ENCODE data around the gene MTMR1. TPM values are rescaled to one million over a fixed set of nuclear protein-coding genes. Genes with fewer than 3 reads are reported as not detected.

MTMR1 gene
- polyA plus RNA-seq, 1 donor from 2014 or later, result 34.7 TPM

DNA sequence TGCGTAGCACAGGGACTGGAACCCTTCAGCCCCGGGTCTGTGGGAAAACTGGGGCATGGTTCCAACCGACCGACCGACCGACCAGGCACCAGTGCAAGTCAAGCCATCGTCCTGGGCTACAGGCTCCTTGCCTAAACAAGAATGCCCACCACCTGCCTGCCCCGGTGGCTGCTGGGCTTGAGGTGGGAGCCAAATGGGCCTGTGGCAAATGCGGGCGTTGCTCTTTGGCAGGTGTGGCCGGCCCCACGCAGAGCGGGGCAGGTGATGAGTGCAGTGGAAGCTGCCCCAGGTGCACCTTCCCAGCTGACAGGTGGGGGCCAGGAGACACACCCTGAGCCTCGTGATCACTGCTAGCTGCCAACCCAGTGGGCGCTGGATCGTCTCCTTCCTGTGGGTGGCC is 77.9 kb downstream of the MTMR1 start:
- no peaks in the 10 kb centered on the region for H3K9me3 ChIP-seq (ENCODE audit: low read length)
- H3K36me3 ChIP-seq (ENCODE audit: insufficient read depth, low read length), result no peaks in the 10 kb centered on the region
- no peaks in the 10 kb centered on the region for H3K79me2 ChIP-seq (replicated peaks; ENCODE audit: insufficient read depth, low read length)
- H4K20me1 ChIP-seq (ENCODE audit: insufficient read depth), result no peaks in the 10 kb centered on the region
- H3K9me2 ChIP-seq (ENCODE audit: insufficient read depth, low read length), result no peaks in the 10 kb centered on the region
- H3F3A ChIP-seq (ENCODE audit: insufficient read depth, low read length, poor library complexity, severe bottlenecking), result no peaks in the 10 kb centered on the region
- H3K27ac ChIP-seq (ENCODE audit: low read length), result no peak overlapping the region
- no peak overlapping the region for H3K4me2 ChIP-seq (ENCODE audit: low read length)
- no peak overlapping the region for H3K9ac ChIP-seq (ENCODE audit: low read length)
- no peaks in the 10 kb centered on the region for H3K27me3 ChIP-seq (ENCODE audit: insufficient read depth, low read depth, low read length)
- TF ChIP-seq EP300 (conservative IDR thresholded peaks at IDR 0.05; ENCODE audit: poor library complexity, severe bottlenecking) (no peak), TAF1 (IDR thresholded peaks at IDR 0.05; ENCODE audit: low read depth) (no peak), MXI1 (conservative IDR thresholded peaks at IDR 0.05; ENCODE audit: poor library complexity, severe bottlenecking) (no peak), EZH2 (IDR thresholded peaks at IDR 0.05; ENCODE audit: borderline replicate concordance, insufficient read depth, low read length, poor library complexity, severe bottlenecking) (no peak), RAD21 (conservative IDR thresholded peaks at IDR 0.05) (no peak), POLR2AphosphoS5 (IDR thresholded peaks at IDR 0.05) (no peak), SMC3 (conservative IDR thresholded peaks at IDR 0.05; ENCODE audit: poor library complexity) (no peak)
- TF ChIP-seq, protein P1, sequence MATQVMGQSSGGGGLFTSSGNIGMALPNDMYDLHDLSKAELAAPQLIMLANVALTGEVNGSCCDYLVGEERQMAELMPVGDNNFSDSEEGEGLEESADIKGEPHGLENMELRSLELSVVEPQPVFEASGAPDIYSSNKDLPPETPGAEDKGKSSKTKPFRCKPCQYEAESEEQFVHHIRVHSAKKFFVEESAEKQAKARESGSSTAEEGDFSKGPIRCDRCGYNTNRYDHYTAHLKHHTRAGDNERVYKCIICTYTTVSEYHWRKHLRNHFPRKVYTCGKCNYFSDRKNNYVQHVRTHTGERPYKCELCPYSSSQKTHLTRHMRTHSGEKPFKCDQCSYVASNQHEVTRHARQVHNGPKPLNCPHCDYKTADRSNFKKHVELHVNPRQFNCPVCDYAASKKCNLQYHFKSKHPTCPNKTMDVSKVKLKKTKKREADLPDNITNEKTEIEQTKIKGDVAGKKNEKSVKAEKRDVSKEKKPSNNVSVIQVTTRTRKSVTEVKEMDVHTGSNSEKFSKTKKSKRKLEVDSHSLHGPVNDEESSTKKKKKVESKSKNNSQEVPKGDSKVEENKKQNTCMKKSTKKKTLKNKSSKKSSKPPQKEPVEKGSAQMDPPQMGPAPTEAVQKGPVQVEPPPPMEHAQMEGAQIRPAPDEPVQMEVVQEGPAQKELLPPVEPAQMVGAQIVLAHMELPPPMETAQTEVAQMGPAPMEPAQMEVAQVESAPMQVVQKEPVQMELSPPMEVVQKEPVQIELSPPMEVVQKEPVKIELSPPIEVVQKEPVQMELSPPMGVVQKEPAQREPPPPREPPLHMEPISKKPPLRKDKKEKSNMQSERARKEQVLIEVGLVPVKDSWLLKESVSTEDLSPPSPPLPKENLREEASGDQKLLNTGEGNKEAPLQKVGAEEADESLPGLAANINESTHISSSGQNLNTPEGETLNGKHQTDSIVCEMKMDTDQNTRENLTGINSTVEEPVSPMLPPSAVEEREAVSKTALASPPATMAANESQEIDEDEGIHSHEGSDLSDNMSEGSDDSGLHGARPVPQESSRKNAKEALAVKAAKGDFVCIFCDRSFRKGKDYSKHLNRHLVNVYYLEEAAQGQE (IDR thresholded peaks at IDR 0.05; ENCODE audit: borderline replicate concordance), result no peak
- TF ChIP-seq, protein P2, sequence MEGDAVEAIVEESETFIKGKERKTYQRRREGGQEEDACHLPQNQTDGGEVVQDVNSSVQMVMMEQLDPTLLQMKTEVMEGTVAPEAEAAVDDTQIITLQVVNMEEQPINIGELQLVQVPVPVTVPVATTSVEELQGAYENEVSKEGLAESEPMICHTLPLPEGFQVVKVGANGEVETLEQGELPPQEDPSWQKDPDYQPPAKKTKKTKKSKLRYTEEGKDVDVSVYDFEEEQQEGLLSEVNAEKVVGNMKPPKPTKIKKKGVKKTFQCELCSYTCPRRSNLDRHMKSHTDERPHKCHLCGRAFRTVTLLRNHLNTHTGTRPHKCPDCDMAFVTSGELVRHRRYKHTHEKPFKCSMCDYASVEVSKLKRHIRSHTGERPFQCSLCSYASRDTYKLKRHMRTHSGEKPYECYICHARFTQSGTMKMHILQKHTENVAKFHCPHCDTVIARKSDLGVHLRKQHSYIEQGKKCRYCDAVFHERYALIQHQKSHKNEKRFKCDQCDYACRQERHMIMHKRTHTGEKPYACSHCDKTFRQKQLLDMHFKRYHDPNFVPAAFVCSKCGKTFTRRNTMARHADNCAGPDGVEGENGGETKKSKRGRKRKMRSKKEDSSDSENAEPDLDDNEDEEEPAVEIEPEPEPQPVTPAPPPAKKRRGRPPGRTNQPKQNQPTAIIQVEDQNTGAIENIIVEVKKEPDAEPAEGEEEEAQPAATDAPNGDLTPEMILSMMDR (IDR thresholded peaks at IDR 0.05; ENCODE audit: poor library complexity, severe bottlenecking), result no peak
- no peak overlapping the region for H3K4me3 ChIP-seq (ENCODE audit: low read length)
- no peak overlapping the region for H2AFZ ChIP-seq (ENCODE audit: low read depth, low read length)

DNA sequence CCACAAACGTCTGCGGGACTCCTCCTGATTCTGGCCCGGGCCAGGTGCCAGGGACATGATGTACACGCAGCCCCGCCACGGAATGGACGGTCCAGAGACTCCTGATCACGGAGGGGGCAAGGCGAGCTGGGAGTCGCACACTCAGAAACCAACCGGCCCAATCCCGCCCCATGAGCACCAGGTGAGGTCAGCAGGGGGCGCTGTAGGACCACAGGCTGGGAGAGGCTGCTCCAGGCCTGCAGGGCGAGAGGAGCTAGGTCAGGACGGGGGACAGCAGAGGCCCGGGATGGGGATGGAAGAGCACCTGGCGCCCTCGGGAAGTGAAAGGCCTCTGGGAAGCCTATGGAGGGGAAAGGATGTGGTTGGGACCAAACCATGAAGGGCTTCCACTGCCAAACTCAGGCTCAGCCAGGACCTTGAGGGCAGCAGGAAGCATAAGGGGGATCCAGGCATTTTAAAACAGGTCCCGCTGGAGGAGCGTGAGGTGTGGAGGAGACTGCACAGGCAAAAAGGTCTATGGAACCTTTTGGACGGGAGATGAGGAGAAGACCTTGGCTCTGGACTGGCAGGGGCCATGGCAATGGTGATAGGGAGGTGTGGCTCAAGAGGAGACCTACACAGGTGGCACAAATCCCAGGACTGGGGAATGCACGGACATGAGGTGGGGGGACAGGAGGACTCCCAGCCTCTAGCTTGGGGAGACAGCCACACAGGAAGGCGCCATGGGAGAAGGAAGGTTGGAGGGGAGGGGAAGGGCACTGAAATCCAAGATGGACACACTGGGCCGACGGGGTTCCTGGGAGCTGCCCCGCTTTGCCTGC is 79.2 kb downstream of the MTMR1 start:
- TF ChIP-seq, protein P1 (IDR thresholded peaks at IDR 0.05; ENCODE audit: borderline replicate concordance), result no peak
- TF ChIP-seq MXI1 (conservative IDR thresholded peaks at IDR 0.05; ENCODE audit: poor library complexity, severe bottlenecking), result no peak
- peak; percentile 80 for TF ChIP-seq RAD21 (conservative IDR thresholded peaks at IDR 0.05)
- TF ChIP-seq, protein P2 (IDR thresholded peaks at IDR 0.05; ENCODE audit: poor library complexity, severe bottlenecking), result peak; percentile 74
- TF ChIP-seq SMC3 (conservative IDR thresholded peaks at IDR 0.05; ENCODE audit: poor library complexity), result peak; percentile 74
- no peaks in the 10 kb centered on the region for H3K27me3 ChIP-seq (ENCODE audit: insufficient read depth, low read depth, low read length)
- no peak overlapping the region for H2AFZ ChIP-seq (ENCODE audit: low read depth, low read length)
- no peaks in the 10 kb centered on the region for H3K79me2 ChIP-seq (replicated peaks; ENCODE audit: insufficient read depth, low read length)
- H3K4me2 ChIP-seq (ENCODE audit: low read length), result no peak overlapping the region
- H3F3A ChIP-seq (ENCODE audit: insufficient read depth, low read length, poor library complexity, severe bottlenecking), result no peaks in the 10 kb centered on the region
- no peaks in the 10 kb centered on the region for H3K9me2 ChIP-seq (ENCODE audit: insufficient read depth, low read length)
- H4K20me1 ChIP-seq (ENCODE audit: insufficient read depth), result no peaks in the 10 kb centered on the region
- H3K36me3 ChIP-seq (ENCODE audit: insufficient read depth, low read length), result no peaks in the 10 kb centered on the region
- H3K9me3 ChIP-seq (ENCODE audit: low read length), result no peaks in the 10 kb centered on the region
- no peak overlapping the region for H3K4me3 ChIP-seq (ENCODE audit: low read length)
- no peak overlapping the region for H3K27ac ChIP-seq (ENCODE audit: low read length)
- no peak overlapping the region for H3K9ac ChIP-seq (ENCODE audit: low read length)

All from neural cell (in vitro differentiated cells).